Measurements from ENCODE around the gene CHSY1. TPM values are rescaled to one million over a fixed set of nuclear protein-coding genes. Genes with fewer than 3 reads are reported as not detected.
A peak's percentile ranks its signal among the peaks of the same experiment; 100 is the strongest.

The CHSY1 gene
- total and polyA plus RNA-seq, 7 donors = 1.8 to 13.6 (median 11.2) TPM

DNA sequence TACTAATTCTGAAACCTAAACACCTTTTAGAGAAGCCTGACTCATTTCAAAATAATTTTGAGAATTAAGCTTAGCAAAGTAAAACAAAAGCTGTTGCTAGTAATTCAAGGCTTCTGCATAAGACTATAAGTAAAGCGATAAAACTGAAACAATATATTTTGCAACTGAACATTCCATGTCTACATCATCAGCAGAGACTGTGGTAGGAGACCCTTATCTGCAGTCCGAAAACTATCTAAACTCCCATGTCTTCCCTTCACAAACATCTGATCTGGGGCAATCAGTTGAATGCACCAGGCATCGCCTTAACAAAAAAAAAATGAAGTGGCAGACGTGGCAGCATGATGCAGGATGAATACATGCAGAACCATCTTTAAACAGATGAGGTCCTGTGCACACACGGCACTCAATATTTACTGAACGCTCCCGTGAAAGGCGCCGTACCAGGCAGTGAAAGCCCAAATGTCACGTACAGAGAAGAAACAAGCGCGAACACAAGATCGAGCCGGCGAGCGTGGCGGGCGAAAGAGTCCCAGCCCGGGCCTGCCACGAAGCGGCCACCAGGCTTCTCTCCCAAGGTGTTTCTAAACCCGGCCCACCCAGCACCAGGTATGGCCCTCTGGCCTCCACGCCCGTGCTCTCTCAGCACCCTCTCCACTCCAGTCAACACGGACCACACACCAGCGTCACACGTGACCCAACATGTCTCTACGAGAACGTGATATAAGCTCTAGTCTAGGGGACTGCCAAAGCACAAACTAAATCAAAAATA, 63.0 kb downstream of the CHSY1 start:
- intact Hi-C loops (cut with DNase I) = no loop called here
- Histone ChIP-seq H3K4me1 (peaks cover 0 to 69% (median 41%) of the 10 kb centered on the region in 4 donors), H3K27ac (peak overlapping the region; percentile 52 to 73 (median 67)), H3K4me3 (peak overlapping the region; percentile 7 to 34 (median 25)), H3K27me3 (no peaks in the 10 kb centered on the region), H3K36me3 (no peaks in the 10 kb centered on the region), H3K9me3 (no peaks in the 10 kb centered on the region)
- WGBS, 2 donors = 79 to 85% methylated on average over 29 of the region's 29 CpGs
- TF ChIP-seq POLR2AphosphoS5 (IDR thresholded peaks at IDR 0.05) (no peak), EP300 (IDR thresholded peaks at IDR 0.05) (no peak), POLR2A (IDR thresholded peaks at IDR 0.05) (no peak)
- TF ChIP-seq, protein P1, sequence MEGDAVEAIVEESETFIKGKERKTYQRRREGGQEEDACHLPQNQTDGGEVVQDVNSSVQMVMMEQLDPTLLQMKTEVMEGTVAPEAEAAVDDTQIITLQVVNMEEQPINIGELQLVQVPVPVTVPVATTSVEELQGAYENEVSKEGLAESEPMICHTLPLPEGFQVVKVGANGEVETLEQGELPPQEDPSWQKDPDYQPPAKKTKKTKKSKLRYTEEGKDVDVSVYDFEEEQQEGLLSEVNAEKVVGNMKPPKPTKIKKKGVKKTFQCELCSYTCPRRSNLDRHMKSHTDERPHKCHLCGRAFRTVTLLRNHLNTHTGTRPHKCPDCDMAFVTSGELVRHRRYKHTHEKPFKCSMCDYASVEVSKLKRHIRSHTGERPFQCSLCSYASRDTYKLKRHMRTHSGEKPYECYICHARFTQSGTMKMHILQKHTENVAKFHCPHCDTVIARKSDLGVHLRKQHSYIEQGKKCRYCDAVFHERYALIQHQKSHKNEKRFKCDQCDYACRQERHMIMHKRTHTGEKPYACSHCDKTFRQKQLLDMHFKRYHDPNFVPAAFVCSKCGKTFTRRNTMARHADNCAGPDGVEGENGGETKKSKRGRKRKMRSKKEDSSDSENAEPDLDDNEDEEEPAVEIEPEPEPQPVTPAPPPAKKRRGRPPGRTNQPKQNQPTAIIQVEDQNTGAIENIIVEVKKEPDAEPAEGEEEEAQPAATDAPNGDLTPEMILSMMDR (IDR thresholded peaks at IDR 0.05) = no peak
- no peak for DNase-seq

DNA sequence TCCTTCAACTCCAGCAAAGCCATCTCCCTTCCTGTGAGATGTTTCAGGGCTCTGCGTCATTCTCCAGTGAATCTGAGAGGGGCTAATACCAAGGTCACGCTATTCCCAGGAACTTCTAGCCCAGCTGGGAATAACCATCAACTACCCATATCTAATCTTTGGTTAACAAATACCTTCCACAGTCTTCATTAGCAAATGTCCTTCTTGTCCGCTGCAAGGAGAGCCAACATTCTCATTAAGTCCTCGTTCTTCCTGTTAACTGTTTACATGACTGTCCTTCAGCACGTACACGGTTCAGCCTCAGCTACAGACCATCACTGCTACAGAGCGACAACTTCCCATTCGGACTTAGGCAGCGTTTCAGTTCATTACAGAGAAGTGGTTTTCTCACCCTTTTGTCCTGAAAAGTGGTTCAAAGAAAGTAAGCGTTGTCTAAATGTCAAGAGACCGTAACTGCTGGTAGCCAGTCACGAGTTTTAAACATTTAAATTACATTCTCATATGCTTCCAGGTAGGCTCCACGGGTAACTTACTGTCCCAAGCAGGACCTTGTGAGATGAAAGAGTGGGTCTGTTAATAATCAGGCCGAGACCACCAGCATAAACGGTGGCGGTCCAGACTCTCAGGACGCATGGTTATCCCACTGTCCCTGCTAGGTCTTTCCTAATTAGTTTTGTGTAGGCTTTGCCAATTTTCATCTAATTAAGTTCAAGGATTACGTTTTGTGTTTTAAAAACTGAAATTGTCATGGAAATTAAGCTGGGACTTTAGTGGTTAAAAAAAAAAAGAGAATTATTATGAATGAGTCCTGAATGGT, 63.8 kb downstream of the CHSY1 start:
- H3K36me3 ChIP-seq = no peaks in the 10 kb centered on the region
- intact Hi-C loops (cut with DNase I) = no loop called here
- H3K9me3 ChIP-seq = no peaks in the 10 kb centered on the region
- peak overlapping the region; percentile 1 to 34 (median 27) for H3K4me3 ChIP-seq
- WGBS, 2 donors = 62 to 76% methylated on average over 18 of the region's 18 CpGs
- H3K4me1 ChIP-seq = peaks cover 0 to 61% (median 34%) of the 10 kb centered on the region in 4 donors
- DNase-seq = no peak
- H3K27ac ChIP-seq = peak overlapping the region; percentile 52 to 73 (median 64)
- H3K27me3 ChIP-seq = no peaks in the 10 kb centered on the region
- TF ChIP-seq POLR2AphosphoS5 (IDR thresholded peaks at IDR 0.05) (peak in 1 of 4 donors; percentile 39), POLR2A (IDR thresholded peaks at IDR 0.05) (no peak), EP300 (IDR thresholded peaks at IDR 0.05) (no peak)
- TF ChIP-seq, protein P1 (IDR thresholded peaks at IDR 0.05) = no peak

DNA sequence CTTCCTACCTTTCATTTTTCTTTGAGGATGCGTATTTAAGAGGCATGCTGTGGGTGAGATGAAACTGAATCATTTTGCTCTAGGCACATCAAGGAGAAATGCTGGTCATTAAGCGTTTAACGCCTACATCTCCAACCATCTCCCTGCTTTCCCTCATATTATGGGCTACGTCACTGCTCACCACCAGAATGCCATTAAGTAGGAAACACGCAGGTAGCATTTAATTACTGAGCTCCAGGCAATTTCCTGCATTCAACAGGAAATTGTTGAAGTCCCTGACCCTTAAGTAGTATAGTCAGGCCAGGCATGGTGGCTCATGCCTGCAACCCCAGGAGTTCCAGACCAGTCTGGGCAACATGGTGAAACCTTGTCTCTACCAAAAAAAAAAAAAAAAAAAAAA, 66.1 kb downstream of the CHSY1 start:
- 91 to 93% methylated on average over 5 of the region's 5 CpGs for WGBS, 2 donors
- Histone ChIP-seq H3K4me3 (no peak overlapping the region), H3K9me3 (no peaks in the 10 kb centered on the region), H3K27me3 (no peaks in the 10 kb centered on the region), H3K27ac (no peak overlapping the region), H3K4me1 (peaks cover 0 to 39% (median 23%) of the 10 kb centered on the region in 4 donors), H3K36me3 (no peaks in the 10 kb centered on the region)
- DNase-seq = no peak
- intact Hi-C loops (cut with DNase I) = no loop called here
- TF ChIP-seq EP300 (IDR thresholded peaks at IDR 0.05) = no peak

DNA sequence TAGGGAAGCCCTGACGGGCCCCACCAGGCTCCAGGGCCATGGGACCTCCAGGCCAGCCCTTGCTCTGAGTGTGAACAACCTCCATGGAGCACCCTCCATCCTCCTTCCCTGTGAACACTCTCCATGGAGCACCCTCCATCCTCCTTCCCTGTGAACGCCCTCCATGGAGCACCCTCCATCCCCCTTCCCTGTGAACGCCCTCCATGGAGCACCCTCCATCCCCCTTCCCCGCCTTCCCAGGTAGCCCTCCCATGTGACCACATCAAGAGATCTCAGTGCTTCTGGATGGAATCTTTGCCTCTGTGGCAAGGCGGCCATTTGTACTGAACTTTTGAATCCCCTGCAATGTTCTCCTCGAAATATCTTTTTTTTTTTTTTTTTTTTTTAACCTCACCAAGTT, 66.5 kb downstream of the CHSY1 start:
- intact Hi-C loops (cut with DNase I) = no loop called here
- Histone ChIP-seq H3K4me1 (peaks cover 0 to 35% (median 23%) of the 10 kb centered on the region in 4 donors), H3K27ac (no peak overlapping the region)

More for the DNA sequence above, 66.5 kb downstream of the CHSY1 start:
- Histone ChIP-seq H3K36me3 (no peaks in the 10 kb centered on the region), H3K9me3 (no peaks in the 10 kb centered on the region), H3K27me3 (no peaks in the 10 kb centered on the region), H3K4me3 (no peak overlapping the region)
- DNase-seq = no peak
- TF ChIP-seq, protein P1 (IDR thresholded peaks at IDR 0.05) = no peak
- TF ChIP-seq EP300 (IDR thresholded peaks at IDR 0.05) = no peak
- TF ChIP-seq POLR2A (IDR thresholded peaks at IDR 0.05) = no peak
- TF ChIP-seq POLR2AphosphoS5 (IDR thresholded peaks at IDR 0.05) = no peak
- 93 to 97% methylated on average over 6 of the region's 6 CpGs for WGBS, 2 donors
